ENCODE measurements around the gene PRPF8.
"Not testable (repeated sequence)": the region's sequence is repeated elsewhere in the genome, so short reads cannot be mapped to it uniquely, and the experiment has no call there.

Gene PRPF8

GRCh38 chr17:1688405-1688804 is 3.7 kb upstream of the PRPF8 start:
- not testable (repeated sequence) for H3K4me3 Mint-ChIP-seq; H3K27ac Mint-ChIP-seq; H3K9me3 Mint-ChIP-seq; H3K27me3 Mint-ChIP-seq (ENCODE audit: low read depth); DNase-seq (ENCODE audit: low spot score)
- peaks cover 11% of the 10 kb centered on the region for H3K36me3 Mint-ChIP-seq (ENCODE audit: low read depth)
- peaks cover 15% of the 10 kb centered on the region for H3K4me1 Mint-ChIP-seq (ENCODE audit: low read depth)

GRCh38 chr17:1686086-1686485 is 1.4 kb upstream of the PRPF8 start:
- no peaks in the 10 kb centered on the region for H3K9me3 Mint-ChIP-seq
- no peak for DNase-seq (ENCODE audit: low spot score)
- peaks cover 27% of the 10 kb centered on the region for H3K4me1 Mint-ChIP-seq (ENCODE audit: low read depth)
- peak overlapping the region; percentile 27 for H3K4me3 Mint-ChIP-seq
- H3K27ac Mint-ChIP-seq: peak overlapping the region; percentile 11
- H3K27me3 Mint-ChIP-seq (ENCODE audit: low read depth): no peaks in the 10 kb centered on the region
- H3K36me3 Mint-ChIP-seq (ENCODE audit: low read depth): peaks cover 31% of the 10 kb centered on the region

- H3K4me3 Mint-ChIP-seq: peak overlapping the region; percentile 99
- H3K27ac Mint-ChIP-seq: peak overlapping the region; percentile 96
- no peak for DNase-seq (ENCODE audit: low spot score)
- H3K36me3 Mint-ChIP-seq (ENCODE audit: low read depth): peaks cover 57% of the 10 kb centered on the region
- H3K9me3 Mint-ChIP-seq: no peaks in the 10 kb centered on the region
- H3K27me3 Mint-ChIP-seq (ENCODE audit: low read depth): no peaks in the 10 kb centered on the region
- peaks cover 24% of the 10 kb centered on the region for H3K4me1 Mint-ChIP-seq (ENCODE audit: low read depth)
These were observed 1.2 kb downstream of the PRPF8 start for GRCh38 chr17:1683459-1683858.

GRCh38 chr17:1676401-1676800 is 8.3 kb downstream of the PRPF8 start:
- Mint-ChIP-seq H3K4me3 (no peak overlapping the region), H3K27ac (no peak overlapping the region)

GRCh38 chr17:1673041-1673785 is 11.5 kb downstream of the PRPF8 start:
- DNase-seq (ENCODE audit: low spot score): no peak
- H3K9me3 Mint-ChIP-seq: no peaks in the 10 kb centered on the region
- H3K27ac Mint-ChIP-seq: no peak overlapping the region
- H3K27me3 Mint-ChIP-seq (ENCODE audit: low read depth): no peaks in the 10 kb centered on the region
- H3K4me1 Mint-ChIP-seq (ENCODE audit: low read depth): peaks cover 10% of the 10 kb centered on the region
- no peak overlapping the region for H3K4me3 Mint-ChIP-seq
- peaks cover 73% of the 10 kb centered on the region for H3K36me3 Mint-ChIP-seq (ENCODE audit: low read depth)

More at GRCh38 chr17:1676401-1676800, 8.3 kb downstream of the PRPF8 start:
- Mint-ChIP-seq H3K36me3 (ENCODE audit: low read depth) (peaks cover 81% of the 10 kb centered on the region), H3K27me3 (ENCODE audit: low read depth) (no peaks in the 10 kb centered on the region), H3K4me1 (ENCODE audit: low read depth) (peaks cover 2% of the 10 kb centered on the region), H3K9me3 (no peaks in the 10 kb centered on the region)
- DNase-seq (ENCODE audit: low spot score): no peak

- H3K4me3 Mint-ChIP-seq; H3K27ac Mint-ChIP-seq; H3K9me3 Mint-ChIP-seq; H3K4me1 Mint-ChIP-seq (ENCODE audit: low read depth); DNase-seq (ENCODE audit: low spot score); H3K27me3 Mint-ChIP-seq (ENCODE audit: low read depth): not testable (repeated sequence)
- peaks cover 60% of the 10 kb centered on the region for H3K36me3 Mint-ChIP-seq (ENCODE audit: low read depth)
These were observed 20.7 kb downstream of the PRPF8 start for GRCh38 chr17:1663934-1664333.

- DNase-seq (ENCODE audit: low spot score): no peak
- no peaks in the 10 kb centered on the region for H3K9me3 Mint-ChIP-seq
- no peak overlapping the region for H3K27ac Mint-ChIP-seq
- H3K27me3 Mint-ChIP-seq (ENCODE audit: low read depth): no peaks in the 10 kb centered on the region
- no peaks in the 10 kb centered on the region for H3K4me1 Mint-ChIP-seq (ENCODE audit: low read depth)
- peaks cover 65% of the 10 kb centered on the region for H3K36me3 Mint-ChIP-seq (ENCODE audit: low read depth)
- H3K4me3 Mint-ChIP-seq: no peak overlapping the region
These were observed 23.6 kb downstream of the PRPF8 start for GRCh38 chr17:1661045-1661444.

- H3K9me3 Mint-ChIP-seq: no peaks in the 10 kb centered on the region
- no peaks in the 10 kb centered on the region for H3K4me1 Mint-ChIP-seq (ENCODE audit: low read depth)
- H3K27me3 Mint-ChIP-seq (ENCODE audit: low read depth): no peaks in the 10 kb centered on the region
- H3K36me3 Mint-ChIP-seq (ENCODE audit: low read depth): peaks cover 80% of the 10 kb centered on the region
- DNase-seq (ENCODE audit: low spot score): no peak
- no peak overlapping the region for H3K4me3 Mint-ChIP-seq
- no peak overlapping the region for H3K27ac Mint-ChIP-seq
These were observed 26.6 kb downstream of the PRPF8 start for GRCh38 chr17:1658100-1658499.

- peaks cover 66% of the 10 kb centered on the region for H3K36me3 Mint-ChIP-seq (ENCODE audit: low read depth)
These were observed 30.9 kb downstream of the PRPF8 start for GRCh38 chr17:1653735-1654134.

GRCh38 chr17:1652794-1653193 is 31.9 kb downstream of the PRPF8 start:
- H3K9me3 Mint-ChIP-seq; H3K4me3 Mint-ChIP-seq; H3K27ac Mint-ChIP-seq; H3K27me3 Mint-ChIP-seq (ENCODE audit: low read depth); DNase-seq (ENCODE audit: low spot score); H3K4me1 Mint-ChIP-seq (ENCODE audit: low read depth): not testable (repeated sequence)
- peaks cover 57% of the 10 kb centered on the region for H3K36me3 Mint-ChIP-seq (ENCODE audit: low read depth)

More at GRCh38 chr17:1653735-1654134, 30.9 kb downstream of the PRPF8 start:
- Mint-ChIP-seq H3K9me3 (no peaks in the 10 kb centered on the region), H3K27me3 (ENCODE audit: low read depth) (no peaks in the 10 kb centered on the region), H3K27ac (no peak overlapping the region), H3K4me3 (no peak overlapping the region), H3K4me1 (ENCODE audit: low read depth) (peaks cover 5% of the 10 kb centered on the region)
- no peak for DNase-seq (ENCODE audit: low spot score)

- peaks cover 51% of the 10 kb centered on the region for H3K36me3 Mint-ChIP-seq (ENCODE audit: low read depth)
- no peak overlapping the region for H3K4me3 Mint-ChIP-seq
- peaks cover 8% of the 10 kb centered on the region for H3K4me1 Mint-ChIP-seq (ENCODE audit: low read depth)
- H3K9me3 Mint-ChIP-seq: no peaks in the 10 kb centered on the region
- no peak for DNase-seq (ENCODE audit: low spot score)
- H3K27me3 Mint-ChIP-seq (ENCODE audit: low read depth): no peaks in the 10 kb centered on the region
- no peak overlapping the region for H3K27ac Mint-ChIP-seq
These were observed 33.2 kb downstream of the PRPF8 start for GRCh38 chr17:1651559-1651844.

GRCh38 chr17:1650731-1651558 is 33.7 kb downstream of the PRPF8 start:
- DNase-seq (ENCODE audit: low spot score): no peak
- no peak overlapping the region for H3K4me3 Mint-ChIP-seq
- H3K4me1 Mint-ChIP-seq (ENCODE audit: low read depth): peaks cover 11% of the 10 kb centered on the region
- H3K9me3 Mint-ChIP-seq: no peaks in the 10 kb centered on the region
- no peaks in the 10 kb centered on the region for H3K27me3 Mint-ChIP-seq (ENCODE audit: low read depth)
- peaks cover 45% of the 10 kb centered on the region for H3K36me3 Mint-ChIP-seq (ENCODE audit: low read depth)
- H3K27ac Mint-ChIP-seq: no peak overlapping the region

- peak within 1 kb of the TSS; percentile 68 for H3K4me3 Mint-ChIP-seq
- H3K27ac Mint-ChIP-seq: peak within 1 kb of the TSS; percentile 45
- no peaks in the 10 kb centered on the region for H3K27me3 Mint-ChIP-seq (ENCODE audit: low read depth)
- H3K9me3 Mint-ChIP-seq: no peaks in the 10 kb centered on the region
- peaks cover 40% of the 10 kb centered on the region for H3K36me3 Mint-ChIP-seq (ENCODE audit: low read depth)
- peaks cover 17% of the 10 kb centered on the region for H3K4me1 Mint-ChIP-seq (ENCODE audit: low read depth)
- peak; percentile 42 for DNase-seq (ENCODE audit: low spot score)
These were observed 34.7 kb downstream of the PRPF8 start, which contains the start of gene RILP for GRCh38 chr17:1649844-1650501. TSS of gene RILP (minus strand) at chr17:1649866. CDS start at chr17:1649804, 62 bp downstream.

Measured in T-helper 2 cell treated with Interferon-gamma antibody and Interleukin-4, amounts not matched to agents 5 μg/mL and 100 μg/mL, for 36 hours (primary cell).